Measurements from ENCODE around the gene TSC22D2.
"Not testable (repeated sequence)": the region's sequence is repeated elsewhere in the genome, so short reads cannot be mapped to it uniquely, and the experiment has no call there.

The TSC22D2 gene

DNA sequence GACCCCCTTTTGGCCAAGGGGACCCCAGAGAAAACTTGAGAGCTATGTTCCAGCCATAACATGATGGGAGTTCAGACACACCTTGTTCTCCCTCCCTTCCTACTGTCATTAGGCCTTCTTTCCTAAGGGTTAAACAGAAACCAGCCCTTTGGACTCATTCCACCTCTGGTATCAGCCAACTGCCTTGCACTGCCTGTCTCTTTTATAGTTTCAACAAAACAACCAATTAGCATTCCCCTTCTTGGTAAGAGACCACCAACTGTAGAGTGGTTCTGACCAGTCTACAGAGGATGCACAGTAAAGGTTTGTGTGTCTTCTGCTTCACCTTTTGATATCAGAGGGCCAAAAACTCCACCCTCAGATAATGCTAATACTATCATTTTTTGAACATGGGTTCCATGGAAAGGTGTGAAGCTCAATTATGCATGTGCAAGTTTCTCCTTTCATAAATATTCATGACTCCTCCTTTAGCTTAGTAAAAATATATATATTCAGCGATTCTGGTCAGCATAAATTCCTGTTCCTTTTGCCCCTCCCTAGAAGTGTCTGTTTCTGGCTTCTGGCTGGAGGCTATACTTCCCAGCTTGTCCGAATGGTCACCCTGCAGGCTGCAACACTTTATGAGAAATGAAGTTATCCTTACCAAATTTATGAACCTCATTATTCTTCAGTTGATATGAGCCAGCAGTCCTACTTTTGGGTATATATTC is 82.3 kb downstream of the TSC22D2 start:
- DNase-seq (ENCODE audit: low read depth): no peak

DNA sequence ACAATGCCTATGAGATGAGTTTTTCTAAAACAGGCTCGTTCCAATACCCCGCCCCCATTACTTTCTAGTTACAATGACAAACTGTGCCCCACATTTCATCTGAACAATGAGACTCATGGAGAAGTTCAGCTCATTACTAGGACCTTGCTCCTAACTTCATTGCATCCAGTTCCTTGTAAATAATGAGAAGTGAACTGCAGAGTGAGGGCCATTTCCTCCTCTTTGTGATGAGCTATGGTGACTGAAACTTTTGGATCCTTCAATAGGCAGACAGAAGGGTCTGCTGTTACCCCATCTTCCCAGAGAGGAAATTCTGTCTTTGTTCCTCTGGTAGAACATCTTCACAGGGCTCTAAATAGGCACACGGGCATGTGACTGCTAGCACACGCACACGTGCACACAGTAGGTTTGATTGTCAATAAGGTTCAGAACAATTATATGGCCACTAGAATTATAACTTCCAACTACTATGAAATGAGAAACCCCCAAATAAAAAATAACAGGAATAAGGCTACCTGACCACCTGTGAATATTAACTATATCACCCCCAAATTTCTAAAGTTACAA is 86.4 kb downstream of the TSC22D2 start:
- DNase-seq (ENCODE audit: low read depth): no peak

DNA sequence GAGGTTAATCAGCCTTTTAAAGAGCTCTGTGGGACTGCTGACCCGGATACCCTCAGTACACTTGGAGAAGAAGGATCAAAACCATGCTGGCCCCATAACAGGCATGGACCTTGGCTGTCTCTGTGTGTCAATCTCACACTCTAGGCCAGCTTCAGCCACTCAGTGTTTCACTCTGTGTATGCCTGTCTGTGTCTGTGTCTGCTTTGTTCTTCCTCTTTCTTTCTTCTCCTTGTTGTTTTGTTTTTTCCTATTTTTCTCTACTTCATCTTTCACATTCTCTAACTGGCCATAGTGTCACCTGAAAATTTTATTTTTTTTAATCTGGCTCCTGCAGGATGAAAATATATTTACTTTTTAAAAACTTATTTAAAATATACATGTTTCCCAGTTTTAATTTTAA is 87.1 kb downstream of the TSC22D2 start:
- DNase-seq (ENCODE audit: low read depth): no peak

DNA sequence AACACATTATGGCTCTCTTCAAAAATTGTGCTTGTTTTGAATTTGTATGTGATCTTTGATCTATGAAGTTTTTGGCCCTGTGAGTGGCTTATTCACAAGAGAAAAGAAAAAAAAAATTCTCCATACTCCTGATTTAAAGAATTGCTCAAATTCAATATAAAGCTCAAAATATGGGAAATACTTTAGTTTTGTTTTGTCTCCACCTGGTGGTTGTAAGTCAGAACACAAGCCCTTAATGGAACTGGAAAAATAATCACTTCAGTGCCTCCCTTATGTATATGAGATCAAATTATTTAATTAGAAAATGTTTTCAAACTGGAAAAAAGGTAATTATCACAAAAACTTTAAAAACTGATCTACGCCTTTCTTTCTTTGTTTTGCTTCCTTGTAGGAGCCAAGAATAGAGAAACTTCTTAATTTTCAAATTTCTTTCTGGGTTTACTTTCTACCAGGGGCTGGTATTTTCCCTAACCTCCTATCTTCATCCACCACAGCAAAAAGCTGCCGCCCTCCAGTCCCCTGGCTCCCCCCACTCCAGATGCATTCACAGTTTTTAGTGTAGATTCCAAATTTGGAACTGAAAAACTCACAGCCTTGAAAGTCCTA is 87.6 kb downstream of the TSC22D2 start:
- DNase-seq (ENCODE audit: low read depth): no peak

DNA sequence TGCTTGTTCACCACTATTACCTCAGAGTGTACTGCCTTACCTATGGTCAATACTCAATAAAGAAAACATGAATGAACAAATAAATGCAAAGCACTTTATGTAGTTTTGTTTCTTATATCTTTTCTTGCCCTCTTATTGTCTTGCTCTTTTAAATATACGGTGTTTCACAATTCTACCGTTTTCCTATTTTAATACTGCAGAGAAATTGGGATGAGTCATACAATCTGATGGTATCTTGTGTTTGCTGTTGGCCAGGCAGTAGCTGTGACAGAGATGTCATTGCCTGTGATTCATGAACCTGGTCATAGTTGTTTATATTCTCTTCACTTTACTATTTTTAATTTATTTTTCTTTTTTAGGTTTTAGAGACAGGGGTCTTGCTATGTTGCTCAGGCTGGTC is 89.9 kb downstream of the TSC22D2 start:
- DNase-seq (ENCODE audit: low read depth): no peak

DNA sequence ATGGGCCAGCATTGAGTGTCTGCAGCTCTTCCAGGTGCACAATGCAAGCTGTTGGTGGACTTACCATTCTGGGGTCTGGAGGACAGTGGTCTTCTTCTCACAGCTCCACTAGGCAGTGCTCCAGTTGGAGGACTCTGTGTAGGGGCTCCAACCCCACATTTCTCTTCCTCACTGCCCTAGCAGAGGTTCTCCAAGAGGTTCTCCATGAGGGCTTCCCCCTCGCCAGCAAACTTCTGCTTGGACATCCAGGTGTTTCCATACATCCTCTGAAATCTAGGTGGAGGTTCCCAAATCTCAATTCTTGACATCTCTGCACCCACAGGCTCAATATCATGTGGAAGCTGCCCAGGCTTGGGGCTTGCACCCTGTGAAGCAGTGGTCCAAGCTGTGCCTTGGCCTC is 92.9 kb downstream of the TSC22D2 start:
- DNase-seq (ENCODE audit: low read depth): not testable (repeated sequence)

DNA sequence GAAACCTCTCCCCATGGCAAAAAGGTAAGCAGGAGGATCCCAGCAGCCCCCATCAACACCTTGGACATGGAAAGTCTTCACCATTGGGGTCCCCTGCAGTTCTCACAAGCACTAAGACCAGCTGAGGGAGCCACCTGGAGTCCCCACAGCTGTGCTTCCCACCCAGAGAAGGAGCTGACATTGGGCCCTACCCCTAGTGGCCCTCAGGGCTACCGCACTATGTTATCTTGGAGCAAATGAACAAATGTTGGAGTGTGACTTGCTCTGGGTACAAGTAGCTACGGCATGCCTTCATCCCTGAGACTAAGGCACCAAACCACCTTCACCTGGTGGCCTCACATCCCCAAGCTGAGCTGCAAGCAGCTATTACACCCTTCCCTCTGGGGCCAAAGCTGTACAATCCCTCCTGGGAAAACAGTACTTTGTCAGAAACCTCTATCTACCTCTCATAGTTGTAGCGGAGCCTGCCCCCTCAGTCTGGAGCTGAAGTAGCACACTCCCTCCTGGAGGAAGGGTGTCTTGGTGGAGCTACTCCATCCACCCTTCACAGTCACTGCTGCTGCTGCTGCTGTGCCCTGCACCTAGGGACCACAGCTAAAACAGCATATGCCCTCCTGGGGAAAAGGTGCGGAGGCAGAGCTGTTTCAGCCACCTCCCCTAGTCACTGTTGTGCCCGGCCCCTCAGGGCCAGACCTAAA is 95.5 kb downstream of the TSC22D2 start:
- no peak for DNase-seq (ENCODE audit: low read depth)

DNA sequence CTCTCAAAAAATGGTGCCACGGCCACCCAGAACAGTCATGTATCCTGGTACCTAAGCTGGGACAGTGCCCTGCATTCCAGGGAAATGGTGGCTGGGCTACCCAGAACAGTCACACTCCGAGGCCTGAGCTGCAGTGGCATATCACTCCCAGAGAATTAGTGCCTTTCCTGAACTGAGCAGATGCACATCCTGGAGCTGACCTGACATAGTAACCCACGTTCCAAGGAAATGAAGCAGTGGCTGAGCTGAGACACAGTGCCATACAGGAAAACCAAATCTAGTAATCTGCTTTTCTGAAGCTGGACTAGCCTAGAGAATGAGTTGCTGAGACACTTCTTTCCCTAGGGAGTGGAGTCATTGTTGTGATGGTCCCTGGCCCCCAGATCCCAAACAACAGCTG is 96.4 kb downstream of the TSC22D2 start:
- no peak for DNase-seq (ENCODE audit: low read depth)

DNA sequence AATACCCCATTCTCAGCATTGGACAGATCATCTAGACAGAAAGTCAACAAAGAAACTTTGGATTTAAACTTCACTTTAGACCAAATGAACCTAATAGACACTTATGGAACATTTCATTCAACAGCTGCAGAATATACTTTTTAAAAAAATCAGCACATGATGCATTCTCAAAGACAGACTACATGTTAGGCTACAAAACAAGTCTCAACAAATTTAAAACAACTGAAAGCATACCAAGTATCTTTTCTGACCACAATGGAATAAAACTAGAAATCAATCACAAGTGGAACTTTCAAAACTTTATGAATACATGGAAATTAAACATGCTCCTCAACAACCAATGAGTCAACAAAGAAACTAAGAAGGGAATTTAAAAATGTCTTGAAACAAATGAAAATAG is 100.3 kb downstream of the TSC22D2 start:
- DNase-seq (ENCODE audit: low read depth): no peak

DNA sequence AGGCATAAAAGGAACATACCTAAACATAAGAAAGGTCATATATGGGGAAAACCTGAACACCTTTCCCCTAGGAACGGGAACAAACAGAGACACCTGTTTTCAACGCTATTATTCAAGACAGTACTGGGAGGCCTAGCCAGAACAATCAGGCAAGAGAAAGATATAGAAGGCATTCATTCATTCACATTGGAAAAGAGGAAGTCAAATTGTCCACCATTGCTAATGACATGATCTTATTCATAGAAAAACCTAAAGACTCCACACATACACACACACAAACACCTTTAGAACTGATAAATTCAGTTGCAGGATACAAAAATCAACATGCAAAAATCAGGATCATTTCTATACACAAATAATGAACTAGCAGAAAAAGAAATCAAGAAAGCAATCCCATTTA is 101.7 kb downstream of the TSC22D2 start:
- DNase-seq (ENCODE audit: low read depth): no peak

DNA sequence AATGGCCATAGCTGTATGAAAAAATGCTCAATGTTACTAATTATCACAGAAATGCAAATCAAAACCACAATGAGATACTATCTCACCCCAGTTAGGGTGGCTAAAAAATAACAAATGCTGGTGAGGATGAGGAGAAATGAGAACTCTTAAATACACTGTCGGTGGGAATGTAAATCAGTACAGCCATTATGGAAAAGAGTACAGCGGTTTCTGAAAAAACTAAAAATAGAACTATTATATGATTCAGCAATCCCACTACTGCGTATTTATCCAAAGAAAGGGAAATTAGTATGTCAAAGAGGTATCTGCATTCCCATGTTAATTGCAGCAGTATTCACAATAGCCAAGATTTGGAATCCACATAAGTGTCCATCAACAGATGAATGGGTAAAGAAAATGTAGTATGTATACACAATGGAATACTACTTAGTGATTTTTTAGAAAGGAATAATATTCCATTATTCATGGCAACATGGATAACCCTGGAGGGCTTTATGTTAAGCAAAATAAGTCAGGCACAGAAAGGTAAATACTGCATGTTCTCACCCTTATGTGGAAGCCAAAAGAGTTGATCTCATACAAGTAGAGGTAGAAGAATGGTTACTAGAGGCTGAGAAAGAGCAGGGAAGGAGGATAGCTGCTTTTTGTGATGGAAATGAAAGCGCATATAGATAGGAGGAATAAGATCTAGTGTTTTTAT is 103.2 kb downstream of the TSC22D2 start:
- no peak for DNase-seq (ENCODE audit: low read depth)

DNA sequence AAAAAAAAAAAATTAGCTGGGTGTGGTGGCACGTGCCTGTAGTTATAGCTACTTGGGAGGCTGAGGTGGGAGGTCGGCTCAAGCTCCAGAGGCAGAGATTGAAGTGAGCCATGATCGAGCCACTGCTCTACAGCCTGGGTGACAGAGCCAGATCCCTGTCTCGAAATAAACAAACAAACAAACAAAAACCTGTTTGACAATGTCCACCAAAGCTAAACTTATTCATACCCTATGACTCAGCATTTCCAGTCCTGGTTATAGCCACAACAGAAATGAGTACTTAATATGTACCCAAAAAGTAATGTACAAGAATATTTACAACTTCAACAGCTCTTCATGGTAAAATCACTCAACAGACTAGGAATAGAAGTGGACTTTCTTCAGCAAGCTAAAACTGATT is 107.1 kb downstream of the TSC22D2 start:
- no peak for DNase-seq (ENCODE audit: low read depth)
